A673 (cell line): ENCODE data around the gene HECTD4. TPM values are rescaled to one million over a fixed set of nuclear protein-coding genes. Genes with fewer than 3 reads are reported as not detected.

ENCODE experiments used
- BruUV-seq: library from RNA; stranded (reverse); fragments of 400-500 nt; replicated peaks from 2 replicates; lab custom pipeline; 2021; lab: Mats Ljungman, UMichigan
- CTCF ChIA-PET: fragments of 300-600 bp; sonication (Branson Sonifier 250); formaldehyde crosslinking; loops from one replicate; lab custom pipeline; 2022; ENCODE audit warnings: antibody characterized with exemption; lab: Charles Lee
- POLR2A ChIA-PET: fragments of 300-600 bp; sonication (Branson Sonifier 250); formaldehyde crosslinking; loops from one replicate; lab custom pipeline; 2022; ENCODE audit warnings: antibody characterized with exemption; ENCODE audit not compliant: low non-redundant PET; lab: Charles Lee
- DNase-seq: peaks from one replicate; pipeline ENCODE4 v3.0.0-alpha.2; 2015; ENCODE audit warnings: low spot score
- H3K27ac ChIP-seq: fragments of 200-600 bp; sonication (generic); 2 replicates; pipeline ENCODE4 v1.5.1; 2016; ENCODE audit warnings: mixed run types, low read depth, mild to moderate bottlenecking, mixed read lengths, antibody characterized with exemption, low read length; ENCODE audit not compliant: poor library complexity, severe bottlenecking
- H3K27me3 ChIP-seq: fragments of 200-600 bp; sonication (generic); replicated peaks from 2 replicates; pipeline ENCODE4 v1.6.1; 2017; ENCODE audit warnings: mixed run types, low read depth, mild to moderate bottlenecking, mixed read lengths, antibody characterized with exemption, low read length; ENCODE audit not compliant: insufficient read depth, poor library complexity
- H3K36me3 ChIP-seq: fragments of 200-600 bp; sonication (generic); 2 replicates; pipeline ENCODE4 v1.6.1; 2016; ENCODE audit warnings: mixed run types, mild to moderate bottlenecking, mixed read lengths, antibody characterized with exemption, low read length; ENCODE audit not compliant: insufficient read depth, poor library complexity, severe bottlenecking
- H3K4me1 ChIP-seq: fragments of 200-600 bp; sonication (generic); 2 replicates; pipeline ENCODE4 v1.6.1; 2017; ENCODE audit warnings: mixed run types, mild to moderate bottlenecking, mixed read lengths, antibody characterized with exemption, low read length; ENCODE audit not compliant: insufficient read depth, poor library complexity, severe bottlenecking
- H3K4me3 ChIP-seq: fragments of 200-600 bp; sonication (generic); 2 replicates; pipeline ENCODE4 v1.5.1; 2016; ENCODE audit warnings: low read depth, mixed run types, mild to moderate bottlenecking, mixed read lengths, low read length; ENCODE audit not compliant: poor library complexity, severe bottlenecking
- H3K9me3 ChIP-seq: fragments of 200-600 bp; sonication (generic); 2 replicates; pipeline ENCODE4 v1.6.1; 2016; ENCODE audit warnings: mixed run types, low read depth, mild to moderate bottlenecking, mixed read lengths, antibody characterized with exemption, low read length; ENCODE audit not compliant: poor library complexity, severe bottlenecking
- EZH2 ChIP-seq: fragments of 200-600 bp; sonication (generic); IDR thresholded peaks from 2 replicates; pipeline ENCODE4 v1.6.1; 2017; ENCODE audit warnings: borderline replicate concordance, low read depth, mild to moderate bottlenecking, mixed read lengths, antibody characterized with exemption, low read length; ENCODE audit not compliant: poor library complexity, severe bottlenecking
- intact Hi-C: fragments of 100-400 bp; cut with micrococcal nuclease; formaldehyde crosslinking; loops from one replicate; pipeline ENCODE4 v1.10.0; 2022; ENCODE audit not compliant: unreplicated experiment
- total RNA-seq: library from RNA; stranded (reverse); gene quantifications from 2 replicates; pipeline ENCODE4 v1.2.3, GENCODE V29; 2021
- TF ChIP-seq, protein P1 (sequence below): fragments of 300-800, 200-600 bp; sonication (generic); conservative IDR thresholded peaks from 2 replicates; pipeline ENCODE4 v1.5.1; 2017; ENCODE audit warnings: low read depth, mild to moderate bottlenecking, antibody characterized with exemption, low read length, moderate library complexity, mixed read lengths

HECTD4 gene
- total RNA-seq, 1 experiment from 2014 or later, result 52.1 TPM

DNA sequence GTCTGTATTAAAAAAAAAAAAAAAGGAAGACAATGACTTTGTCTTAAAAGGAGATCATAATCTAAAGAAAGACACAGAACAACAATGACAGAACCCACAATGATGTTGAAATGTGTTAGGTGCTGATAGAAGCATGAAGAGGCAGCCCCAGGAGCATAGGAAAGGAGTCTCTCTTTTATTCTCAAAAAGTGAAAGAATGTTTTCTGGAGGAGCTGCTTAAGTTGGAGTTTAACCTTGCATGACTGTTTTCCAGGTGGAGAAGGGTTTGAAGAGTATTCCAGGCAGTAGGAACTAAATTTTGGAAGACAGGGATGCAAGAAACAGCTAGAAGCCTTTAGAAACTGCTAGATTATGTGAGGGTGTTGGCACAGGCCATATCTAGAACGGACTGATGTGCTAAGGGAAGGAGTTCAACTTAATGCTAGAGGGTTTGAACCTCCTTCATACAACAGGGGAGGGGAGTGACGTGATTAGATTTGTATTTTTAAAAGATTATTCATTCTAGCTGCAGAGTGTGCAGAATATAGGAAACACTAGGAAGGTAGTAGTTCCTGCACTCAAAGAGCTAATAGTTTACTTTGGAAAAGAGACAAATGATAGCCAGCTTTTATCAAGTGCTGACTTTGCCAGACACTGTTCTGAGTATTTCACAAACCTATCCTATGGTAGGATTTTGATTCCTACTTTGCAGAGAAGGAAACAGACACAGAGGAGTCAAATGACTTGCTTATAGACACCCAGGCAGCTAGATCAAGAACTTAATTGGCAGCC is 31.8 kb upstream of the HECTD4 start:
- H3K27me3 ChIP-seq, result no peaks in the 10 kb centered on the region
- no peak overlapping the region for H3K27ac ChIP-seq
- peaks cover under 1% of the 10 kb centered on the region for H3K36me3 ChIP-seq
- no peaks in the 10 kb centered on the region for H3K4me1 ChIP-seq
- BruUV-seq, result no TSS peak
- no peak for TF ChIP-seq EZH2
- TF ChIP-seq, protein P1, sequence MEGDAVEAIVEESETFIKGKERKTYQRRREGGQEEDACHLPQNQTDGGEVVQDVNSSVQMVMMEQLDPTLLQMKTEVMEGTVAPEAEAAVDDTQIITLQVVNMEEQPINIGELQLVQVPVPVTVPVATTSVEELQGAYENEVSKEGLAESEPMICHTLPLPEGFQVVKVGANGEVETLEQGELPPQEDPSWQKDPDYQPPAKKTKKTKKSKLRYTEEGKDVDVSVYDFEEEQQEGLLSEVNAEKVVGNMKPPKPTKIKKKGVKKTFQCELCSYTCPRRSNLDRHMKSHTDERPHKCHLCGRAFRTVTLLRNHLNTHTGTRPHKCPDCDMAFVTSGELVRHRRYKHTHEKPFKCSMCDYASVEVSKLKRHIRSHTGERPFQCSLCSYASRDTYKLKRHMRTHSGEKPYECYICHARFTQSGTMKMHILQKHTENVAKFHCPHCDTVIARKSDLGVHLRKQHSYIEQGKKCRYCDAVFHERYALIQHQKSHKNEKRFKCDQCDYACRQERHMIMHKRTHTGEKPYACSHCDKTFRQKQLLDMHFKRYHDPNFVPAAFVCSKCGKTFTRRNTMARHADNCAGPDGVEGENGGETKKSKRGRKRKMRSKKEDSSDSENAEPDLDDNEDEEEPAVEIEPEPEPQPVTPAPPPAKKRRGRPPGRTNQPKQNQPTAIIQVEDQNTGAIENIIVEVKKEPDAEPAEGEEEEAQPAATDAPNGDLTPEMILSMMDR, result no peak
- ChIA-PET POLR2A (no interaction called here), CTCF (interaction anchor here (0.6 kb wide), 1 partner anchor 205 kb away, joined by 3 read pairs; no protein-coding TSS in a partner anchor)
- H3K9me3 ChIP-seq, result no peaks in the 10 kb centered on the region
- intact Hi-C loops, result loop anchor here (10.0 kb wide), 1 partner anchor 589 kb away; no protein-coding TSS in a partner anchor
- H3K4me3 ChIP-seq, result no peak overlapping the region
- no peak for DNase-seq

DNA sequence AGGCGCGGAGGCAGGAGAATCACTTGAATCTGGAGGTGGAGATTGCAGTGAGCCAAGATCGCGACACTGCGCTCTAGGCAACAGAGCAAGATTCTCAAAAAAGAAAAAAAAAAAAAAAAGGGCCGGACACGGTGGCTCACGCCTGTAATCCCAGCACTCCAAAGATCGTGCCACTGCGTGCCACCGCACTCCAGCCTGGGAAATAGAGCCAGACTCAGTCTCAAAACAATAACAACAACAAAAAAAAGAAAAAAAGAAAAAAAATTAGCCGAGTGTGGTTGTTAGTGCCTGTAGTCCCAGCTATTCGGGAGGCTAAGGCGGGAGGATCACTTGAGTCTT is 27.6 kb upstream of the HECTD4 start:
- intact Hi-C loops, result loop anchor here (10.0 kb wide), 1 partner anchor 585 kb away; no protein-coding TSS in a partner anchor
- H3K27ac ChIP-seq, result no peak overlapping the region
- H3K27me3 ChIP-seq, result no peaks in the 10 kb centered on the region
- H3K4me1 ChIP-seq, result peaks cover 12% of the 10 kb centered on the region
- TF ChIP-seq EZH2, result no peak
- TF ChIP-seq, protein P1, result no peak
- peaks cover 42% of the 10 kb centered on the region for H3K36me3 ChIP-seq
- no peak overlapping the region for H3K4me3 ChIP-seq
- no peaks in the 10 kb centered on the region for H3K9me3 ChIP-seq
- POLR2A ChIA-PET, result no interaction called here
- CTCF ChIA-PET, result interaction anchor here (0.6 kb wide), 1 partner anchor 114 kb away, joined by 4 read pairs; no protein-coding TSS in a partner anchor
- BruUV-seq, result no TSS peak
- DNase-seq, result no peak

DNA sequence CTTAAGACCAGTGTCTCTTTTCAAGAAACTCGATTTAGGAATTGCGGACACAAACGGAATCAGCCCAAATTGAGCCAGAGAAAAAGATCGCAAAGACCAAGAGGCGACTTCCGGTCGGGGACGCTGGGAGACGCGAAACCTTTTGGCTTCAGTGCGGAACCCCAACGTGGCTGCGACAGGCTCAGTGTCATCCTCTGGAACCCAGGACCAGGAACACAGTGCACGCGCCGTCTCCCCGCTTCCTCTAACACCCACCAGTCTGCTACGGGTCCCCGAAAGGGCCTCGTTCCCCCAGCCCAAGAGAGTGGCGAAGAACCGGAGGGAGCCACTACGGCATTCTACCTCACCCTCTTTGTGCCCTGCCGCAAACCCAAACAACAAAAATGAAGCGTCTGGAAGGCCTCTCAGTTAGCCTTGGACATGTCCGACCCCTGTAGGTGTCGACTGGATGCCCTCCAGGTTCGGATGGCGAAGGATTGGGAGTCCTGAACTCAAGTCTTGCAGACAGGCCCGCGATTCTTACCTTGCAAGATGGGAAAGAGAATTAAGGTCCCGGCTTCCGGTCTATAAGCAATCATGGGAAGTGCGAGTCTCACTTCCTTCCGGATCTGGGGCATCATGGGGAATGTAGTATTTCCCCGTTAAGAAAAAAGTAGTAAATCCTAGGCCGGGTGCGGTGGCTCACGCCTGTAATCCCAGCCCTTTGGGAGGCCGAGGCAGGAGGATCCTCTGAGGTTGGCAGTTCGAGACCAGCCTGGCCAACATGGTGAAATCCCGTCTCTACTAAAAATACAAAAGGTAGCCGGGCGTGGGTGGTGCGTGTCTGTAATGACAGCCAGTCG is 27.1 kb upstream of the HECTD4 start, which contains the start of gene RPL6:
RPL6 (minus strand) TSS at position 542 of the 842 bp plus-strand sequence. CDS start 949 bp downstream, outside the sequence.
- no peaks in the 10 kb centered on the region for H3K9me3 ChIP-seq
- POLR2A ChIA-PET, result no interaction called here
- CTCF ChIA-PET, result no interaction called here
- TF ChIP-seq, protein P1, result no peak
- TF ChIP-seq EZH2, result no peak
- H3K36me3 ChIP-seq, result peaks cover 48% of the 10 kb centered on the region
- peak within 1 kb of the TSS; percentile 83 for H3K4me3 ChIP-seq
- no peaks in the 10 kb centered on the region for H3K27me3 ChIP-seq
- intact Hi-C loops, result no loop called here
- H3K27ac ChIP-seq, result peak within 1 kb of the TSS; percentile 95
- peaks cover 12% of the 10 kb centered on the region for H3K4me1 ChIP-seq
- BruUV-seq, result TSS peak; percentile 58
- peak; percentile 98 for DNase-seq
